CD4-positive, alpha-beta T cell treated with Interleukin-15 for 4 hours (primary cell): ENCODE results near the gene YPEL3.
"Not testable (repeated sequence)": the region's sequence is repeated elsewhere in the genome, so short reads cannot be mapped to it uniquely, and the experiment has no call there.

Experiments used
- DNase-seq: peaks from one replicate; pipeline ENCODE4 v3.0.0-alpha.2; 2020; ENCODE audit warnings: low spot score

The YPEL3 gene

GRCh38 chr16:30116291-30117207 is 20.5 kb upstream of the YPEL3 start:
- DNase-seq = no peak

- DNase-seq = peak; percentile 45
Measured at GRCh38 chr16:30115238-30115637, 19.2 kb upstream of the YPEL3 start.

- DNase-seq = not testable (repeated sequence)
Measured at GRCh38 chr16:30114833-30115232, 18.8 kb upstream of the YPEL3 start.

- no peak for DNase-seq
Measured at GRCh38 chr16:30114411-30114810, 18.4 kb upstream of the YPEL3 start.

- DNase-seq = no peak
Measured at GRCh38 chr16:30113711-30114333, 17.8 kb upstream of the YPEL3 start.

- no peak for DNase-seq
Measured at GRCh38 chr16:30113031-30113710, 17.2 kb upstream of the YPEL3 start, which contains the start of gene GDPD3. Gene GDPD3, minus strand, starts transcription at chr16:30113537. Its CDS starts 59 bp downstream, at chr16:30113478.

GRCh38 chr16:30112197-30113030 is 16.4 kb upstream of the YPEL3 start:
- DNase-seq = peak; percentile 49

GRCh38 chr16:30110661-30111060 is 14.6 kb upstream of the YPEL3 start:
- no peak for DNase-seq

- no peak for DNase-seq
Measured at GRCh38 chr16:30108059-30108850, 12.2 kb upstream of the YPEL3 start.

- DNase-seq = no peak
Measured at GRCh38 chr16:30104492-30104891, 8.5 kb upstream of the YPEL3 start.

- DNase-seq = no peak
Measured at GRCh38 chr16:30104090-30104489, 8.1 kb upstream of the YPEL3 start.

- DNase-seq = no peak
Measured at GRCh38 chr16:30096862-30097563, 1.0 kb upstream of the YPEL3 start.

GRCh38 chr16:30095166-30096078 is 591 bp downstream of the YPEL3 start:
- DNase-seq = no peak

GRCh38 chr16:30094541-30095165 is 1.4 kb downstream of the YPEL3 start:
- no peak for DNase-seq

- peak; percentile 59 for DNase-seq
Measured at GRCh38 chr16:30092373-30093010, 3.5 kb downstream of the YPEL3 start.

GRCh38 chr16:30091474-30092372 is 4.3 kb downstream of the YPEL3 start, which contains the start of gene TBX6:
Gene TBX6, minus strand, starts transcription at chr16:30091924. Its CDS starts 731 bp downstream, at chr16:30091193.
- peak; percentile 93 for DNase-seq
